ENCODE results near the gene PRRT4. TPM values are rescaled to one million over a fixed set of nuclear protein-coding genes. Genes with fewer than 3 reads are reported as not detected.

The PRRT4 gene
- total RNA-seq, 2 donors from 2014 or later, result 2.2 to 3.7 TPM

DNA sequence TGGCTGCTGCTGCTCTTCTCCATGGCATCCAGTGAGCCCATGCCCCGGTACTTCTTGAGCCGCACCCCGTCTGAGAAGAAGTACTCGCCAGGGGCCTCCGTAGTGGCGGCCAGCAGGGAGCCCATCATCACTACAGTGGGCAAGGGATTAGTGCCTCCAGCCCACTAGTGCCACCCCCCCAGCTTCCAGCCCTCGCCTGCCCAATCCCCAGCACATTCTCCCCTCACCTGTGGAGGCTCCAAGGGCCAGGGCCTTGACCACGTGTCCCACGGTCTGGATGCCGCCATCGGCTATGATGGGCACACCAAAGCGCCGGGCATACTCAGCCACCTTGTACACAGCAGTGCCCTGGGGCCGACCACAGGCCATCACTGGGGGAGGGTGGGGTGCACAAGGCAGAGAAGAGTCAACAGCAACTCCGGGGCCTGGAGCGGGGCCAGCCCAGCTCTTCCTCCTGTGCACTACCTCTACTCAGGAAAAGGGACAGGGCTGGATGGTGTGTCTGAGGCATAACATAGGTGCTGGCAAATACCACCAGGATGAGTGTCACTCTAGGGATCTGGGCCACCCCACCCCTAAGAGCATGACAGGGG, 33.5 kb upstream of the PRRT4 start:
- DNase-seq (ENCODE audit: low spot score) (no peak), ATAC-seq (ENCODE audit: insufficient number of reproducible peaks, low FRiP score, low read depth) (no peak)
- TF ChIP-seq, protein P1, sequence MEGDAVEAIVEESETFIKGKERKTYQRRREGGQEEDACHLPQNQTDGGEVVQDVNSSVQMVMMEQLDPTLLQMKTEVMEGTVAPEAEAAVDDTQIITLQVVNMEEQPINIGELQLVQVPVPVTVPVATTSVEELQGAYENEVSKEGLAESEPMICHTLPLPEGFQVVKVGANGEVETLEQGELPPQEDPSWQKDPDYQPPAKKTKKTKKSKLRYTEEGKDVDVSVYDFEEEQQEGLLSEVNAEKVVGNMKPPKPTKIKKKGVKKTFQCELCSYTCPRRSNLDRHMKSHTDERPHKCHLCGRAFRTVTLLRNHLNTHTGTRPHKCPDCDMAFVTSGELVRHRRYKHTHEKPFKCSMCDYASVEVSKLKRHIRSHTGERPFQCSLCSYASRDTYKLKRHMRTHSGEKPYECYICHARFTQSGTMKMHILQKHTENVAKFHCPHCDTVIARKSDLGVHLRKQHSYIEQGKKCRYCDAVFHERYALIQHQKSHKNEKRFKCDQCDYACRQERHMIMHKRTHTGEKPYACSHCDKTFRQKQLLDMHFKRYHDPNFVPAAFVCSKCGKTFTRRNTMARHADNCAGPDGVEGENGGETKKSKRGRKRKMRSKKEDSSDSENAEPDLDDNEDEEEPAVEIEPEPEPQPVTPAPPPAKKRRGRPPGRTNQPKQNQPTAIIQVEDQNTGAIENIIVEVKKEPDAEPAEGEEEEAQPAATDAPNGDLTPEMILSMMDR (IDR thresholded peaks at IDR 0.05), result no peak

DNA sequence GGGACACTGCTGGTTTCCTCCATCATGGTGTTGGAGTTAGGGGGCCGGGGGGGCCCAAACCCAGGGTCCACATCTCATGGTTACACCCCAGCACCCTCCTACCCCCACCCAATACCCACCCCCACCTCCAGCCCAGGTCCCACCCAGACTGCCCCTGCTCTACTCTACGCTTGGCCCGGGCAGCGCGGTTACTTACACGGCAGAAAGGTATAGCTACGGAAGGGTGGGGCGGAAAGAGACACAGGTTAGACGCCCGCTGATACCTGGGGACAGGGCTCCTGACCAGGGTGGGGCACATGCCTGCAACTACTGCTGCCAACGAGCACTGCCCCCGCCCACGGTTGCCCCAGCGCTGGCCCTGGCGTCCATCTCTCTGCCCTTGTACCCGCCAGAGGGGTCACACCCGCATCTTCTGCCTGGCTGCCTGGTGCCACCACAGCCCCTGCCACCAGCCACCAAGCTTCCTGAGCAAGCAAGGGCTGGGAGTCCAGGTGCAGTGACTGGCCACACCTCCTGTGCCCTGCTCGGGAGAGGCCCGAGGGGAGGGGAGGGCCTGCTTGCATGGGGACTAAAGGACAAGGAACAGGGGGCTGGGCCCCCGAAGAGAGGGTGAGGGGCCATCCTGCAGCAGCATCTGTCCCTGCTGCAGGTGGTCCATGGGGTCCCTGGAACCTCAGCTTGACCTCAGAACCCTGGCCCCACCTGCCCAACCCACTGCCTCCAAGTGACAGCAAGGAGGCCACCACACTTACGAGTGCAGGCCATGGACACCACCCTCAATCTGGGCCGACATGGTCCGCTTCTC, 32.2 kb upstream of the PRRT4 start:
- Histone ChIP-seq H3K27me3 (replicated peaks; ENCODE audit: insufficient read depth) (no peaks in the 10 kb centered on the region), H3K27ac (no peak overlapping the region), H3K4me1 (ENCODE audit: control insufficient read depth in 1 of 2, low read depth in 2 of 2) (no peaks in the 10 kb centered on the region), H3K4me3 (no peak overlapping the region), H3K36me3 (peaks cover 44% of the 10 kb centered on the region), H3K9me3 (no peaks in the 10 kb centered on the region)
- no peak for DNase-seq (ENCODE audit: low spot score)
- ATAC-seq (ENCODE audit: insufficient number of reproducible peaks, low FRiP score, low read depth), result no peak
- TF ChIP-seq, protein P1 (IDR thresholded peaks at IDR 0.05), result no peak

More for the DNA sequence above, 33.5 kb upstream of the PRRT4 start:
- no peaks in the 10 kb centered on the region for H3K27me3 ChIP-seq (replicated peaks; ENCODE audit: insufficient read depth)
- H3K4me3 ChIP-seq, result no peak overlapping the region
- no peaks in the 10 kb centered on the region for H3K4me1 ChIP-seq (ENCODE audit: control insufficient read depth in 1 of 2, low read depth in 2 of 2)
- H3K36me3 ChIP-seq, result peaks cover 51% of the 10 kb centered on the region
- no peak overlapping the region for H3K27ac ChIP-seq
- H3K9me3 ChIP-seq, result no peaks in the 10 kb centered on the region

DNA sequence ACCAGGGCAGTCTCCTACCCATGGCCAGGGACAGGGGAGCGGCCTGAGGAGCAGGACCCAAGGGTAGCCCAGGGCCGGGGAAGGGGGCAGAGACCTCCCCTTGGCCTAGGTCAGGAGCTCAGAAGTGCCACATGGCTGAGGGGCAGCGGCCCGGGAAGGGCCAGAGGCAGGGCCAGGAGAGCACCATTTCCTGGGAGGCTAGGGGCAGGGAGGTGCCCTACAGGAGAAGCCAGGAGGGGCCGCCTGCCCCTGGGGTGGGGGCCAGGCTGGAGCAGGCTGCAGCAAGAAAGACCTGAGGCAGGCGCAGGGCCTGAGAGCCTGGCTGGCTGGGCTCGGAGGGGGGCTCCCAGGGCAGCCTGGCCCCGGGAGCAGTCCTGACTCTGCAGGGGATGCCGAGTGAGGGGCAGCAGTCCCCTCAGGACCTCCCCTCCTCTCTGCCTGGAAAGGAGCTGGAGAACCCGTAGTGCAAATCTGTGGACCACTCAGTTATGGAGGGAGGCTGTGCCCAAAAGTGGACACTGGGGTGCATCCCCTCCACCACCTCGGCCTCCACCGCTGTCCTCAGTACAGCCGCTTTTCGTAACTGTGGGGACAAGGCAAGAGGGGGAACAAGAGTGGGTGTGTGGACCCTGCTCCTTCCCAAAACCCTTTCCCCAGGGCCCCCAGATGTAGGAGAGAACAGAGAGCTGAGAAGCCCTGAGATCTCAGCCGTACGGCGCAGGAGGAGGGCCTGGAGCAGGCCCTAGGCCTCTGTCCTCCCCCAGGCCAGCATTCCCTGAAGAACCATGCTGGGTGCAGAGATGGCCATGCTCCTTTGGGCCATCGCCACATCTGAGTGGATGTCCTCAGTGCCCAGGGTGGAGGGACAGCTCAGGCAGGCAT, 31.2 kb upstream of the PRRT4 start:
- ATAC-seq (ENCODE audit: insufficient number of reproducible peaks, low FRiP score, low read depth), result no peak
- TF ChIP-seq, protein P1 (IDR thresholded peaks at IDR 0.05), result no peak
- Histone ChIP-seq H3K27ac (no peak overlapping the region), H3K4me1 (ENCODE audit: control insufficient read depth in 1 of 2, low read depth in 2 of 2) (peaks cover 0 to 4% of the 10 kb centered on the region in 2 donors), H3K4me3 (no peak overlapping the region), H3K27me3 (replicated peaks; ENCODE audit: insufficient read depth) (no peaks in the 10 kb centered on the region), H3K9me3 (no peaks in the 10 kb centered on the region), H3K36me3 (peaks cover 36% of the 10 kb centered on the region)
- DNase-seq (ENCODE audit: low spot score), result no peak

DNA sequence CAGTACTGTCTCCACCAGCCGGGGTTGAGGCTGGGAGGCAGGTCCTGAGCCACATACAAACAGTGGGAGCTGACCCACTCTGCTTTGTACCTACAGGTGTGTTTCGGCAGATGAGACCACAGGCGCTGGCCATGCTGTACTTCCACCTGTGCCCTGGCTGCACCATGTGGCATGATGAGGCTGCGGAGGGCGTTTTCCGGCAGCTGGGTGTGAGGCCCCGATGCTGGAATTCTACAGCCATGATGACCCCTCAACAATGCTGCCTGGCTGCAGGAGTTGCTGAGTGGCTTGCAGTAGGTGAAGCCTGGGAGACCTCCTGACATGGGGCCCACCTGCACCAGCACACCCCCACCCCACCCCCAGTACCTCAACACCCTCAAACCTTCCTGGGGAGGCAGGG, 30.3 kb upstream of the PRRT4 start:
- H3K27me3 ChIP-seq (replicated peaks; ENCODE audit: insufficient read depth), result no peaks in the 10 kb centered on the region
- ATAC-seq (ENCODE audit: insufficient number of reproducible peaks, low FRiP score, low read depth), result no peak
- no peak for DNase-seq (ENCODE audit: low spot score)
- TF ChIP-seq, protein P1 (IDR thresholded peaks at IDR 0.05), result no peak
- H3K36me3 ChIP-seq, result peaks cover 31% of the 10 kb centered on the region
- H3K27ac ChIP-seq, result no peak overlapping the region
- H3K4me1 ChIP-seq (ENCODE audit: control insufficient read depth in 1 of 2, low read depth in 2 of 2), result peaks cover 0 to 8% of the 10 kb centered on the region in 2 donors
- no peak overlapping the region for H3K4me3 ChIP-seq
- H3K9me3 ChIP-seq, result no peaks in the 10 kb centered on the region

Measured in thoracic aorta (tissue), 2 donors.